Aorta (tissue), 5 donors: Measurements from ENCODE around the gene MRPL12. TPM values are rescaled to one million over a fixed set of nuclear protein-coding genes. Genes with fewer than 3 reads are reported as not detected.

Experiments used
- ATAC-seq: fragments of 200-7000 bp; cut with Tn5 transposase; one replicate; pipeline ENCODE4 v1.9.1; 2022; ENCODE audit warnings: moderate library complexity; ENCODE audit not compliant: low FRiP score
- DNase-seq, 2 donors: peaks; one replicate each; pipeline ENCODE4 v3.0.0-alpha.2; 2020
- H3K27ac ChIP-seq, 2 donors: one replicate each; pipeline ENCODE4 v1.5.1; 2013; ENCODE audit warnings: low read length in 2 of 2, mild to moderate bottlenecking in 2 of 2, moderate library complexity in 2 of 2, control low read depth in 1 of 2, inconsistent platforms in 1 of 2, low read depth in 1 of 2
- H3K27me3 ChIP-seq, 2 donors: one replicate each; pipeline ENCODE4 v1.6.1; 2013; ENCODE audit warnings: control low read depth in 1 of 2, low read length in 1 of 2, mild to moderate bottlenecking in 1 of 2, moderate library complexity in 1 of 2; ENCODE audit not compliant: insufficient read depth in 2 of 2, control insufficient read depth in 1 of 2
- H3K36me3 ChIP-seq, 2 donors: one replicate each; pipeline ENCODE4 v1.6.1; 2013; ENCODE audit warnings: control low read depth in 1 of 2, low read length in 1 of 2, mild to moderate bottlenecking in 1 of 2; ENCODE audit not compliant: insufficient read depth in 2 of 2, control insufficient read depth in 1 of 2
- H3K4me1 ChIP-seq, 2 donors: one replicate each; pipeline ENCODE4 v1.6.1; 2013; ENCODE audit warnings: low read length in 2 of 2, control low read depth in 1 of 2, mild to moderate bottlenecking in 1 of 2, moderate library complexity in 1 of 2; ENCODE audit not compliant: insufficient read depth in 2 of 2, control insufficient read depth in 1 of 2
- H3K4me3 ChIP-seq, 2 donors: one replicate each; pipeline ENCODE4 v1.5.1; 2013; ENCODE audit warnings: low read length in 2 of 2, control low read depth in 1 of 2, mild to moderate bottlenecking in 1 of 2
- H3K9me3 ChIP-seq: one replicate; pipeline ENCODE4 v1.6.1; 2013; ENCODE audit warnings: mild to moderate bottlenecking, low read length; ENCODE audit not compliant: control insufficient read depth
- WGBS, 2 donors: extraction: QIAGEN DNeasy Blood & Tissue Kit; methylation state at CpG; one replicate each; pipeline ENCODE4 v1.1.7; 2013; 5-methylcytosine and 5-hydroxymethylcytosine counted together
- intact Hi-C, 2 donors: fragments of 100-400 bp; cut with DNase I; formaldehyde crosslinking; loops; one replicate each; pipeline versions ENCODE4 v1.14.2 to v1.15.0; 2022
- polyA plus RNA-seq, 2 donors: library from polyadenylated mRNA; stranded (reverse); fragments of 200-250 nt; gene quantifications; one replicate each; pipeline ENCODE4 v1.2.3, GENCODE V29; 2013
- total RNA-seq, 2 donors: library from RNA; stranded (reverse); fragmentation: NEBNext Ultra II Directional; extraction: Animal tissue kit (Norgen Biotek cat#: 25700); gene quantifications; one replicate each; pipeline ENCODE4 v1.2.1, GENCODE V29; 2021
- donor health status: healthy with polysubstance abuse.
- donor health status: Bipolar disorder and iron deficiency.
- donor health status: DM: no; HTN: no; CAD: no.
- donor health status: DM: no; HTN: no; CAD: no.
- donor health status: DM: yes; HTN: yes; CAD: no.

The MRPL12 gene
- total and polyA plus RNA-seq, 4 donors: 21.1 to 57.7 (median 33.6) TPM

- Histone ChIP-seq H3K4me3 (peak overlapping the region; percentile 61 to 65), H3K4me1 (no peaks in the 10 kb centered on the region), H3K27ac (no peak overlapping the region), H3K9me3 (no peaks in the 10 kb centered on the region), H3K27me3 (no peaks in the 10 kb centered on the region), H3K36me3 (no peaks in the 10 kb centered on the region)
- intact Hi-C loops: loop anchor here in 1 of 2 donors (1.0 to 2.0 kb wide), 2 partner anchors 28 to 37 kb away; partner anchors contain the start of genes MRPL12, NPLOC4 and TSPAN10
- WGBS, 2 donors: 63 to 66% methylated on average over 30 of the region's 30 CpGs
- peak in 1 of 2 donors; percentile 42 for DNase-seq
- peak; percentile 20 for ATAC-seq
Observed at GRCh38 chr17:81665205-81666091, 37.7 kb upstream of the MRPL12 start.

DNA sequence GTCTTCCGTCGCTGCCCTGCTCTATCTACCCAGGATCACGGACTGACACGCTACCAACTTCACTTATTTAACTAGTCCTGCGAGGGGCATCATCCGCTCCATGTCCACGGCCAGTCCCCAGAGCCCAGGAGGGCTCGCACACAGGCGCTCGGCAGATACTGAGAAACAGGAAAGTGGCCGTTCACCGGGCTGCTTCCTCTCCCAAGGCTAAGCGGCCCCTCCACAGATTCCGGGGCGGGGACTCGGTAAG, 37.1 kb upstream of the MRPL12 start:
- no peak for ATAC-seq
- intact Hi-C loops: loop anchor here in 1 of 2 donors (1.0 to 2.0 kb wide), 2 partner anchors 29 to 37 kb away; partner anchors contain the start of genes MRPL12, NPLOC4 and TSPAN10

DNA sequence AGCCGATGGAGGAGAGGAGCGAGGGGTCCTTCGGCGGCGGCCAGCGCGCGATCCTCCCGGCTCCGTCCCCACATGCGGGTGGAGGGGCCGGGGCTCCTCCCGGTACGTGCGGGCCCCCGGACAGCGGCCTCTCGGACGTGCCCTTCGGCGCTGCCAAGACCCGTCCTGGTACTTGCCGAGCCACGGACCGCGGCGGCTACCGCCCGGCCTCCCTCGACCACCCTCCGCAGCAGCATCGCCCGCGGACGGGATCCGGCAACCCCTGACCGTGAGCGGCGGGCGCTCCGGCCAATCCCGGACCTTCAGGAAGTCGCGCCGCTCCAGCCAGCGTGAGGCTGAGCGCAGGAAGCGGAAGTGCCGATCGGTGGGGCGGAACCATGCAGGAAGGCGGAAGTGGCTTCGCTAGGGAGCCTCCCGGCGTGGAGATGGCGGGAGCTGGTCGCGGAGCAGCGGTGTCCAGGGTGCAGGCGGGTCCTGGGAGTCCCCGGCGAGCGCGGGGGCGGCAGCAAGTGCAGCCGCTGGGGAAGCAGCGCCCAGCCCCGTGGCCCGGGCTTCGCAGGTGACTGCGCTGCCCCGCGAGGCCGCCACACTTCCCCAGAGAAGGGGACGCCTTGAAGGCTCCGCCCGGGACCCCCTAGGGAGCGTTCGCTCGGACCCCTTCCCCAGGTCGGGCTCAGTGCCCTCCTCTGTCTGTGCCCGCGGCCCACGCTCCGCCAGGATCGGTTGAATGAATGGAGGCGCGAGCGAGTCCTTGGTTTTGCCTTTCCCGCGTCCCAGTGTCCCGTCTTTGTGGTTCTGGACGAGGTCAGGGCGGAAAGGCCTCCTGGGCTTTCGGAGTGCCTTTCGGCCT, 36.6 kb upstream of the MRPL12 start, which contains the start of the genes CCDC137 and OXLD1:
TSS of gene CCDC137 (plus strand) at position 396 of the 850 bp plus-strand sequence. CDS start at position 426, 30 bp downstream.
TSS of gene OXLD1 (minus strand) at position 264 of the 850 bp plus-strand sequence. CDS start at position 236, 28 bp downstream.
- ATAC-seq (peak; percentile 97), DNase-seq (peak; percentile 98 to 99)
- intact Hi-C loops: loop anchor here in 1 of 2 donors (1.0 to 2.0 kb wide), 2 partner anchors 29 to 36 kb away; partner anchors contain the start of genes MRPL12, NPLOC4 and TSPAN10
- WGBS, 2 donors: 0% methylated on average over 73 to 96 of the region's 96 CpGs
- no peaks in the 10 kb centered on the region for H3K27me3 ChIP-seq
- H3K27ac ChIP-seq: peak within 1 kb of the TSS in 1 of 2 donors; percentile 50
- no peaks in the 10 kb centered on the region for H3K4me1 ChIP-seq
- no peaks in the 10 kb centered on the region for H3K36me3 ChIP-seq
- H3K9me3 ChIP-seq: no peaks in the 10 kb centered on the region
- H3K4me3 ChIP-seq: peak within 1 kb of the TSS; percentile 61 to 65

More for the DNA sequence above, 37.1 kb upstream of the MRPL12 start:
- Histone ChIP-seq H3K9me3 (no peaks in the 10 kb centered on the region), H3K27ac (peak overlapping the region in 1 of 2 donors; percentile 50), H3K4me1 (no peaks in the 10 kb centered on the region), H3K36me3 (no peaks in the 10 kb centered on the region), H3K27me3 (no peaks in the 10 kb centered on the region), H3K4me3 (peak overlapping the region; percentile 61 to 65)
- 0% methylated on average over 16 of the region's 16 CpGs for WGBS, 2 donors
- DNase-seq: no peak

- Histone ChIP-seq H3K36me3 (no peaks in the 10 kb centered on the region), H3K27me3 (no peaks in the 10 kb centered on the region), H3K4me3 (no peak overlapping the region), H3K4me1 (no peaks in the 10 kb centered on the region), H3K27ac (no peak overlapping the region), H3K9me3 (no peaks in the 10 kb centered on the region)
- intact Hi-C loops: loop anchor here in 1 of 2 donors (2.0 kb wide), 1 partner anchor 35 kb away; the partner anchor contains the start of gene MRPL12
- ATAC-seq (no peak), DNase-seq (no peak)
- WGBS, 2 donors: 82 to 86% methylated on average over 18 of the region's 18 CpGs
Observed at GRCh38 chr17:81667754-81668153, 35.4 kb upstream of the MRPL12 start.

DNA sequence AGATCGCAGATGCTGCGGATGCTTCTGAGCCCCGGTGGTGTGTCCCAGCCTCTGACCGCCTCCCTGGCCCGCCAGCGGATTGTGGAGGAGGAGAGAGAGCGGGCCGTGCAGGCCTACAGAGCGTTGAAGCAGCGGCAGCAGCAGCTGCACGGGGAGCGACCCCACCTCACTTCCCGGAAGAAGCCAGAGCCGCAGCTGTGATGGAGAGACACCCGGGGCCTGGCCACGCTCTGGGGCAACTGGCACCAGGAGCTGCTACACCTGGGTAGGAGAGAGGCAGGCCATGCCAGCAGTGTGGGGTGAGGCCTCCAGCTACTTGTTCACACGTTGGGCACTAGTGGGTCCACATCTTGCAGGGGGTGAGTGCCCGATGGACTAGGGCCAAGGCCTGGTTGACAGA, 30.7 kb upstream of the MRPL12 start:
- Histone ChIP-seq H3K36me3 (no peaks in the 10 kb centered on the region), H3K4me3 (no peak overlapping the region)
- 87% methylated on average over 18 of the region's 18 CpGs for WGBS, 2 donors

GRCh38 chr17:81672954-81673353, 30.2 kb upstream of the MRPL12 start:
- Histone ChIP-seq H3K36me3 (no peaks in the 10 kb centered on the region), H3K4me1 (no peaks in the 10 kb centered on the region), H3K27me3 (no peaks in the 10 kb centered on the region), H3K4me3 (no peak overlapping the region), H3K27ac (no peak overlapping the region), H3K9me3 (no peaks in the 10 kb centered on the region)
- DNase-seq (no peak), ATAC-seq (no peak)
- intact Hi-C loops: no loop called here
- 86% methylated on average over 16 of the region's 16 CpGs for WGBS, 2 donors

More for the DNA sequence above, 30.7 kb upstream of the MRPL12 start:
- H3K4me1 ChIP-seq: no peaks in the 10 kb centered on the region
- intact Hi-C loops: no loop called here
- H3K27me3 ChIP-seq: no peaks in the 10 kb centered on the region
- H3K27ac ChIP-seq: no peak overlapping the region
- no peaks in the 10 kb centered on the region for H3K9me3 ChIP-seq
- no peak for ATAC-seq
- DNase-seq: no peak

DNA sequence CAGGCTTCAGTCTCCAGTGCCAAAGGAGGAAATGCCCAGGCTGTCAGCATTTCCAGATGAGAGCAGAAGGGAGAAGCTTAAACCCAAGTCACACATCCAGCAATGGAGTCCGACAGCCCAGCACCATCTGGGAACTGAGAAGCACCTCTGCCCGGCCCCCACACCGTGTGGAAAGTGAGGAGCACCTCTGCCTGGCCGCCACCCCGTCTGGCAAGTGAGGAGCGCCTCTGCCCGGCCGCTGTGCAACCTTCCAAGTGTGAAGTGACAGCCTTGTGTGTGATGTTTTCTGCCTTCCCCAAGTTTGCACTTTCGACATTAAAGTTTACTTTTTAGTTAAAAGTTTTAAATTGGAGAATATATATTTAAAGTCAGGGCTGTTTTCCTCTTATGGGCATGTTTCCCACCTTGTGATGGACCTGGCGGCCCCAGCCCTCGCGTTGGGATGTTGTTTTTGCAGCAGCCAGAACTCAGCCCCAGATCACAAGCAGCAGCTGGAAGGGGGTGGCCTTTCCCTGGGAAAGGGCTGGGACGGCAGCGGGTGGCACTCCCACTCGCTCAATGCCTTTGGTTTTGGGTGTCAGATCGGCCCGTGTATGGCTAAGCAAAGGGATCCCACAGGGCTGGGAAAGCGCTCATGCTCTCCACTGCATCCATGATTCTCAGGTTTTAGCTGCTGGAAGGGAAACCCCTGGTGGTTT, 29.5 kb upstream of the MRPL12 start:
- DNase-seq (no peak), ATAC-seq (no peak)
- Histone ChIP-seq H3K4me3 (no peak overlapping the region), H3K36me3 (no peaks in the 10 kb centered on the region), H3K4me1 (no peaks in the 10 kb centered on the region), H3K9me3 (no peaks in the 10 kb centered on the region), H3K27me3 (no peaks in the 10 kb centered on the region), H3K27ac (no peak overlapping the region)
- intact Hi-C loops: no loop called here
- 77 to 78% methylated on average over 18 of the region's 18 CpGs for WGBS, 2 donors
